ENCODE data around the gene STOX2. TPM values are rescaled to one million over a fixed set of nuclear protein-coding genes. Genes with fewer than 3 reads are reported as not detected.
"Not testable (repeated sequence)": the region's sequence is repeated elsewhere in the genome, so short reads cannot be mapped to it uniquely, and the experiment has no call there.

Gene STOX2
- total RNA-seq, 2 donors from 2014 or later = not detected

DNA sequence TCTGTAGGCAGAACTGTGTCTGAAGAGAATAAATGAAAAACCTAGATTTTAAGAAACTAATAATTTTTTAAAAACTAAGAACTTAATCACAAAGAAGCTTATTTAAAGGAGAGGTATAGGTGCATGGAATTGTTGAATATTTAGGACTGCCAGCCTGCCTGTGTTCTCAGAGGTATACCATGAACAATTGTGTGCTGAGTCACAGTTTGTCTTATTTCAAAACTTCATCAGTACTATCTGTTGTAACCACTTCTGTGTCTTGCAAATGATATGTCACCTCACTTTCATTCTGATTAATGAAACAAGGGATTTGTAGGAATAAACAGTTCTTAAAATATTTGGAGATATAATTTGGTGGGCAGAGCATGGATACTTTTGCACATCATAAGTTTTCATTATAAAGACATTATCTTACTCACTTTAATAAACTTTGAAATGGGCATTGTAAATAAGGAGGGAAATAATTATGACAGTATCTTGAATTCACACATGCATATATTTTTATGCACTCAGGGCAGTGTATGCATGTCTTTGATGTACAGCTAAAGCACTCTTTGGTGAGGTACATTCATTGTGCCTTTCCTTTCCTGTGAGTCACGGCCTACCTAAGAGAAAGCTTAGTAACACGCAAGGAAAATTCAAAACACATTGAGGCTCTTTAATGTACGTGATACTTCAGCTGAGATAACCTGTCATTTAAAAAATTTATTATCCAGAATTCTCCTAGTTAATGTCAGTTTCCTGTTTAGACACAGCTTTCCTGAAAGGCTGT lies 31.7 kb downstream of the STOX2 start:
- ATAC-seq (replicated peaks) = no peak
- no peaks in the 10 kb centered on the region for H3K9me3 Mint-ChIP-seq
- no peak overlapping the region for H3K4me3 Mint-ChIP-seq
- H3K27ac Mint-ChIP-seq = no peak overlapping the region
- no peaks in the 10 kb centered on the region for H3K36me3 Mint-ChIP-seq (ENCODE audit: low read depth)
- H3K4me1 Mint-ChIP-seq = no peaks in the 10 kb centered on the region
- peaks cover 13% of the 10 kb centered on the region for H3K27me3 Mint-ChIP-seq

DNA sequence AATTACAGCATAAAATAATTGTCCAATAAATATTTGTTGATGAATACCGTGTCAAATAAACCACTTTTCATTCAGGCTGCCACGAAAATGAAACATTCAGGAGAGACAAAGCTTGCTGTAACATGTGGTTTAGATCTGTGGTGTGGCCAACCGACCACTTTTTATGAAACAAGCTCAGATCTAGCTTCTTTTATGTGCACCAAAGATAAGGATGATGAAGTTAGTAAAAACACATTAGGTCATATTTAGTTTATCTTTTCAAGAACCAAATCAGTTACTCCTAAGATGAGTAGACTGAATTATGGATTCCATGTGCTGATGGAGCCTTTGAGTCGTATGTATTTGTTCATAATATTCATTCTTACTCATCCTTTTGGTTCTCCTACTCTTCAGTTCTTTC lies 35.8 kb downstream of the STOX2 start:
- H3K9me3 Mint-ChIP-seq = no peaks in the 10 kb centered on the region
- H3K36me3 Mint-ChIP-seq (ENCODE audit: low read depth) = no peaks in the 10 kb centered on the region
- no peaks in the 10 kb centered on the region for H3K4me1 Mint-ChIP-seq
- H3K27me3 Mint-ChIP-seq = peaks cover 4% of the 10 kb centered on the region
- ATAC-seq (replicated peaks) = no peak
- no peak overlapping the region for H3K4me3 Mint-ChIP-seq
- no peak overlapping the region for H3K27ac Mint-ChIP-seq

DNA sequence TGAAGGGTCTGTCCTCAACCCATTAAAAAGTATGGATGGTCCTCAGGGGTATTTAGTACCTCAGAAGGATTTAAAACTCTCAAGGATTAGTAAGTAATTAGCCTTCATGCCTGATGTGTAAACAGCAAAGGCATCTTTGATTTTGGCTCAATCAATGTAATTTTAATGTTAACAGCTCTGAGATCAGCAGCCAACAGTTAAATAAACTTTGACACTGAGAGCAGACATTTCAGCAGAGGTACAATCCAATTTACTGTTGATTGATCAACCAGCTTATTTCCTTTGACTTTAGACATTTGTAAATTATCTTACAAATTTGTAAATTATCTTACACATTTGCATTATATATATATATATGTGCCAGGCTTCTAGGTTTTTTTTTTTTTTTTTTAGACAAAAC lies 36.9 kb downstream of the STOX2 start:
- no peak overlapping the region for H3K27ac Mint-ChIP-seq

DNA sequence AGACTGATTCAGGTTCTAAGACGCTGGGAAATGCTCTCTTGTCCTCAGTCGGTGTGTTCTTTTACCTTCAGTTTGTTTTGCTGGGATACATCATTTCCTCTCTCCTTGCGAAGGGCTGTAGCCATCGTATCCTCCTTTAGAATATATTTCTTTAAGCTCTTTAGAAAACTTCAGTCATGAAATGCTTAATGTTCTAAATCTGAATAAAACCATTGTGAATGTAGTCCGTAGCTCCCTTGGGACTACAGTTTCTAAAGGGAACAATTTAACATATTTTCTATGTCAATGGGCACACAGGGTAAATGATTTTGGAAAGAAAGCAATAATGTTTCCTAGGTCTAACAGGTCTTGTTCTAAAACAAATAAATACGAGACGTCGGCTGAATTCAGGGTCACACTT lies 40.6 kb downstream of the STOX2 start:
- Mint-ChIP-seq H3K36me3 (ENCODE audit: low read depth) (no peaks in the 10 kb centered on the region), H3K27me3 (peaks cover 16% of the 10 kb centered on the region), H3K27ac (no peak overlapping the region), H3K4me3 (no peak overlapping the region), H3K4me1 (no peaks in the 10 kb centered on the region), H3K9me3 (no peaks in the 10 kb centered on the region)
- no peak for ATAC-seq (replicated peaks)

More for the DNA sequence above, 36.9 kb downstream of the STOX2 start:
- Mint-ChIP-seq H3K4me3 (no peak overlapping the region), H3K27me3 (no peaks in the 10 kb centered on the region), H3K9me3 (no peaks in the 10 kb centered on the region), H3K36me3 (ENCODE audit: low read depth) (no peaks in the 10 kb centered on the region), H3K4me1 (no peaks in the 10 kb centered on the region)
- no peak for ATAC-seq (replicated peaks)

DNA sequence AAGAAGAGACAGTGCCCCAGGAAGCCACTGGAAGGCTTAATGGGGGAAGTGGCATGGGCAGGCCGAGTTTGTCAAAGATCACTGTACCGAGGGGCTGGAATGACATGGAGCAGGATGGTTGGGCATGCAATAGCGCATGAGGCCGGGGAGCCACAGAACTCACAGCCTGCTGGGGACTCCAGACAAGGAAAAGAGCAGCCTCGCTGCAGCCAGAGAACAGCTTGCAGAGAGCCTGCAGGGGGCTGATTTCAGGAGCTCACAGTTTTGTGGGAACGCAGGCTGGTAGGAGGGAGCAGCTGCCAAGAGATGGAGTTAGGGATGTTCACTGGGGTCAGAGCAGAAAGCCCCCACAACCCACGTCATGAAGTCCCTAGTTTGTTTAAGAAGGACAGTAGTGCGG lies 45.4 kb downstream of the STOX2 start:
- no peaks in the 10 kb centered on the region for H3K9me3 Mint-ChIP-seq
- no peaks in the 10 kb centered on the region for H3K4me1 Mint-ChIP-seq
- H3K27me3 Mint-ChIP-seq = peaks cover 16% of the 10 kb centered on the region
- no peaks in the 10 kb centered on the region for H3K36me3 Mint-ChIP-seq (ENCODE audit: low read depth)
- H3K27ac Mint-ChIP-seq = no peak overlapping the region
- no peak for ATAC-seq (replicated peaks)
- H3K4me3 Mint-ChIP-seq = no peak overlapping the region

DNA sequence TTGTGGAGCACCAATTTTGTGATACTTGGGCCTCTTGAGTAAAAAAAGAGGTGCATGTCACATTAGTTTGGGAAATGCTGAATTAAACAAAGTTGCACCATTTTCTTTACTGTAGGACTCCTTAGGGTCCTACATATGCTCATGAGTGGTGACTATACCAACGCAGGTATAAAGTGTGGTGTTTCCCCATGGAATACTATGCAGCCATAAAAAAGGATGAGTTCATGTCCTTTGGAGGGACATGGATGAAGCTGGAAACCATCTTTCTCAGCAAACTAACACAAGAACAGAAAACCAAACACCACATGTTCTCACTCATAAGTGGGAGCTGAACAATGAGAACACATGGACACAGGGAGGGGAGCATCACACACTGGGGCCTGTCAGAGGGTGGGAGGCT lies 47.5 kb downstream of the STOX2 start:
- not testable (repeated sequence) for H3K36me3 Mint-ChIP-seq (ENCODE audit: low read depth); H3K9me3 Mint-ChIP-seq; H3K27ac Mint-ChIP-seq; ATAC-seq (replicated peaks); H3K4me3 Mint-ChIP-seq; H3K4me1 Mint-ChIP-seq
- peaks cover 10% of the 10 kb centered on the region for H3K27me3 Mint-ChIP-seq

DNA sequence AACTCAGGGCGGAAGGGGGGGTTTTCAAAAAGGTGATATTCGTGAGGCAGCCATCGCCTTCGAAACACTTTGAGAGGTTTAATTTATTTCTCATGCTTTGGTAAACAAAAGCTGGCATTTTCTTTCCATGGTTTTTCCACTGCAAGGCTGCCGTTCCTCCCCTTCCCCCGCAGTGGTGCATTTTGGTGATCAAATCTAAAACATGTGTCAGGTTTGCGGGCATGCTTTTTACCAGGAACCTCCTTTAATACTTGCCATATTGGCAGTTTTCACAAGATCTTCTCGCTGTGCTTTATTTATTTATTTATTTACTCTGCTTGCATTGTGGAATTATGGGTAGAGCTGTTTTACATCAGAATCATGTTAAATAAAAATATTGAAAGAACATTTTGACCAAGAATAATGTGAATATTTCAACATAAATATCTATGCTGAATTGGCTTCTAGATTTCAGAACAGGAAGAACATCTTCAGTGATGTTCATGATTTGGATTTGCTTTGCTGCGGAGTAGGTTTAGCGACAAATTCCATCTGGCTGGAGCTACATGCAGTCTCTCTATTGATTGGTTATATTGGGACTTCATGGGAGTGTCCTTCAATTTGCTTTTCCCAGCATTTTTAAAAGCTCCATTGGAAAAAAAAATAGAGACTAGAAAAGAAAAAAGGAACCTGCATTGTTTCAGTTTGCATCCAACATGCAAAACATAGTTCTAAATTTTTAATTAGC lies 54.4 kb downstream of the STOX2 start:
- no peak overlapping the region for H3K4me3 Mint-ChIP-seq
- no peak for ATAC-seq (replicated peaks)
- H3K4me1 Mint-ChIP-seq = no peaks in the 10 kb centered on the region
- no peak overlapping the region for H3K27ac Mint-ChIP-seq
- H3K9me3 Mint-ChIP-seq = no peaks in the 10 kb centered on the region
- peaks cover 6% of the 10 kb centered on the region for H3K27me3 Mint-ChIP-seq
- no peaks in the 10 kb centered on the region for H3K36me3 Mint-ChIP-seq (ENCODE audit: low read depth)

DNA sequence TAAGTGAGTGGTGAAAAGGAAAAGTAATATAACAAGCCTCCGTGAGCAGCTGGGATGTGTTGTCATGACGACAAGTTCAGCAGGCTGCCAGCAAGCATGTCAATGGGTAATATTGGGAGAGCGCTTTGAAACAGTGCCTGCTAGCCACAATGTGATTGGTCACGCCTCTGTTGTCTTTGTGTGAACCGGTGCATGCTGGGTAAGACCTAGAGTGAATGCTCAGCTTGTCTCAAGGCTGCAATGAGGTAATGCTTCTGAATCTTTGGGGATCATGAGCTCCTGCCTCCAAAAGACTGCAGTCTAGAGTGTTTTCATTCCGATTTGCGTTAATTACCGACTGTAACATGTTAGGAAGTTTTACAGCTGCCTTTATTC lies 54.9 kb downstream of the STOX2 start:
- no peaks in the 10 kb centered on the region for H3K4me1 Mint-ChIP-seq
- no peak for ATAC-seq (replicated peaks)
- no peaks in the 10 kb centered on the region for H3K9me3 Mint-ChIP-seq
- peaks cover 6% of the 10 kb centered on the region for H3K27me3 Mint-ChIP-seq
- H3K4me3 Mint-ChIP-seq = no peak overlapping the region
- no peak overlapping the region for H3K27ac Mint-ChIP-seq
- no peaks in the 10 kb centered on the region for H3K36me3 Mint-ChIP-seq (ENCODE audit: low read depth)

DNA sequence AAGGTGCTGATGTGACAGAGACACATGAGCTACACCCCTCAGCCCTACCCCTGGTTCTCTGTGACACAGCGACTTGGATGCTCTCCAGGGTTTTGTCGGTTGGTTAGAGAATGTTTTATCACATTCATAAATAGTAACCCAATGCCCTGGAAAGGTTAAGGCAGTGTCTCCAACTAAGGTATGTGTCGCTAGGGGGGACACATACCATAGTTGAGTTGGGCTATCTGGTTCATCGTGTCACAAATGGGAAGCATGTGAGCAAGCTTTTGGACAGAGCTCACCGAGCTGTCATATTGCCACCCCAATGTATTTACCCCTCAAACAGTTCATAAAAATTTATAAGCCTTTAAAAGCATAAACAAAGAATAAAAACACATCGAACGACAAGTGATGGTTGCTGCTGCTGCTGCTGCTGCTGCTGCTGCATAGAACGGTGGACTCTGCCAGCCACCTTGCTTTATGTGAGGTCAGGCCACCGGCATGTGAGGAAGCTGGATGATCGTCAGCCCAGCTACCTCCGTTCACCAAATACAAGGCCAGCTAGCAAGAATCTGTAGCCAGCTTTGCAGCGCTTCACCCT lies 55.9 kb downstream of the STOX2 start:
- ATAC-seq (replicated peaks) = no peak
- Mint-ChIP-seq H3K27ac (no peak overlapping the region), H3K27me3 (peaks cover 14% of the 10 kb centered on the region), H3K9me3 (no peaks in the 10 kb centered on the region), H3K4me1 (no peaks in the 10 kb centered on the region), H3K36me3 (ENCODE audit: low read depth) (no peaks in the 10 kb centered on the region), H3K4me3 (no peak overlapping the region)

DNA sequence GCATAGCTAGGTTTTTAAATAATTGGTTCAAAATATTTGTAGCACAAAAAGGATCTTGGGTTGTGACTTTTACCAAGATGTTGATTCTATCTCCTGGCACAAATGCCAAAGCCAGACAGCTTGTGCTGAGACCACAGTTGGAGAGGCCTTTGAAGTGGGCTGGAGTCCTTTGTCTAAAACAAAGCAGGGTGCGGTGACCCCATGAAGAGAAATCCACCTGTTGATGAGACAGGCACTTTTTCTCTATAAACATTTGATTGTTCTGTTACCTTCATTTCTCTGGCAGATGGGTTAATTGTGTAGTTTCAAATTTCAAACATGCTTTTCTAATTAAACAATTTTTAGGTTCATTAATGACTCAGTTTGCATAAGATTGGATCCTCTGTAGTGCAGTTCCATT lies 56.7 kb downstream of the STOX2 start:
- Mint-ChIP-seq H3K4me1 (no peaks in the 10 kb centered on the region), H3K27ac (no peak overlapping the region), H3K27me3 (peaks cover 21% of the 10 kb centered on the region), H3K9me3 (no peaks in the 10 kb centered on the region), H3K4me3 (no peak overlapping the region), H3K36me3 (ENCODE audit: low read depth) (no peaks in the 10 kb centered on the region)
- no peak for ATAC-seq (replicated peaks)

DNA sequence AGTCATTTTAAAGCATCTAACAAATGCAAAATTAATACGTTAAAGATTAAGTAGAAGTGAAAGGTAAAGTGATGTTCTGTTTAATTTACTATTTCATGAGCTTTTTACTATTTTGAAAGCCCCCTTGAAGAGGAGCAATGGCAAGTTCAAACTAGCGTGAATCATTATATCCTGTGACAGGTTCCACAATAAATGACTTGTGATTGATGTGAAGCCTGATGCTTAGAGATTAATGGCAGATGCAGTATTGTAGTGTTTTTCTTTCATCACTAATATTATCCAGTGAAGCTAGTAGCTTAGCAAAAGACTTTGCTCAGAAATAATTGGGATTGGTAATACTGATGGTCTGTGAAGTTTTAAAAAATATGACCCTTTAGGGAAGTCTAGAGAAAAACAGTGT lies 57.3 kb downstream of the STOX2 start:
- ATAC-seq (replicated peaks) = no peak

DNA sequence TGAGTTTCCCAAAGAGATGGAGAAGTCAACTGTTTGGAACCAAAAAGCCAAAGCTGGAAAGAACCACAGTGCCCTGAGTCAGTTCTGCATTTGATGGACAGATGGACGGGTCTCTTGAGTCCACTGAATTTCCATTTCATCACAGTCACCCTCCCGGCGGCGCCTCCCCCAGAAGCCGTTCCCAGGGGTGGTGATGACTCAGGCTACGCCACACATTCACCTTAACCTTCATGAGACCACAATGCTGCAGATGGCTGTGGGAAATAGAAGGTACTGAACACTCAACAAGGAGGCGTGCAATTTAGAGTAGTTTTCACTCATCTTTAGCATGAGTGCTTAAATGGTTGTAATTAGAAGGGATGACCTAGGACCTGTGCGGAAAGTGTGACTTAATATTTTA lies 61.3 kb downstream of the STOX2 start:
- no peaks in the 10 kb centered on the region for H3K4me1 Mint-ChIP-seq
- H3K4me3 Mint-ChIP-seq = no peak overlapping the region
- peaks cover 37% of the 10 kb centered on the region for H3K27me3 Mint-ChIP-seq
- ATAC-seq (replicated peaks) = no peak
- no peaks in the 10 kb centered on the region for H3K9me3 Mint-ChIP-seq
- no peak overlapping the region for H3K27ac Mint-ChIP-seq
- H3K36me3 Mint-ChIP-seq (ENCODE audit: low read depth) = no peaks in the 10 kb centered on the region

More for the DNA sequence above, 57.3 kb downstream of the STOX2 start:
- Mint-ChIP-seq H3K36me3 (ENCODE audit: low read depth) (no peaks in the 10 kb centered on the region), H3K4me3 (no peak overlapping the region), H3K9me3 (no peaks in the 10 kb centered on the region), H3K27ac (no peak overlapping the region), H3K27me3 (peaks cover 26% of the 10 kb centered on the region), H3K4me1 (no peaks in the 10 kb centered on the region)

DNA sequence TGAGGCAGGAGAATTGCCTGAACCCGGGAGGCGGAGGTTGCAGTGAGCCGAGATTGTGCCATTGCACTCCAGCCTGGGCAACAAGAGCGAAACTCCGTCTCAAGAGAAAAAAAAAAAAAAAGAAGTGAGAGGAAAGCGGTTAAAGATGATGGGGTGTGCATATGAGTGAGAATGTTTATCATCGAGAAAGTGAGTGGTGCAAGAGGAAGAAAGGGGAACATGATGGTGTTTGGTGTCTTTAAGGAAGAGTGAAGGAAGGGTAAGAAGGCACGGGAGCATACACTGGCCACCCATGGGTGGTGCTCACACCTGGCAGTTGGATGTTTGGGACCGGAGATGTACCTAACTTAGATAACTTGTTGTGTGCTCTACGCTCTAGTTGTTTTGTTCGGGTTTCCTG lies 62.2 kb downstream of the STOX2 start:
- H3K27me3 Mint-ChIP-seq = peaks cover 38% of the 10 kb centered on the region
- no peak overlapping the region for H3K4me3 Mint-ChIP-seq
- no peaks in the 10 kb centered on the region for H3K9me3 Mint-ChIP-seq
- no peaks in the 10 kb centered on the region for H3K36me3 Mint-ChIP-seq (ENCODE audit: low read depth)
- no peak for ATAC-seq (replicated peaks)
- no peak overlapping the region for H3K27ac Mint-ChIP-seq
- no peaks in the 10 kb centered on the region for H3K4me1 Mint-ChIP-seq

DNA sequence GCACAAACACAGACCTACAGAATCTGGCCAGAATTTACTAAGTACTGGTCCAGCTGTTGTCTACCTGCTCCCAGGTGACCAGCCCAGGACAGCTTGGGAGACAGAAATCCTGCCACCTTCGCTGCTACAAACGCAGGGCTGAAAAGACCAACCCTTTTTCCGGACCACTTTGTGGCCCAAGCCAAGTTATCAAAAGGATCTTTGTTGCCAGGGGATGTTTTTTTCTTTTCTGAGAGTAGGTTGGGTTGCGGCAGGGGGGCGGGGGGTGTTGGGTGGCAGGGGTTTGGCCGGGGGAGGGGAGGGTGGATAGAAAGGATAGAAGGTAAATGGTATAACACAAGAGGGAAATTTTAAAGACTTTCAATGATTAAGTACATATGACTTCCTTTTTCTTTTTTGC lies 63.4 kb downstream of the STOX2 start:
- H3K4me3 Mint-ChIP-seq = no peak overlapping the region
- no peak for ATAC-seq (replicated peaks)
- H3K27me3 Mint-ChIP-seq = peaks cover 42% of the 10 kb centered on the region
- no peaks in the 10 kb centered on the region for H3K36me3 Mint-ChIP-seq (ENCODE audit: low read depth)
- H3K9me3 Mint-ChIP-seq = peaks cover 3% of the 10 kb centered on the region
- H3K4me1 Mint-ChIP-seq = no peaks in the 10 kb centered on the region
- H3K27ac Mint-ChIP-seq = no peak overlapping the region

DNA sequence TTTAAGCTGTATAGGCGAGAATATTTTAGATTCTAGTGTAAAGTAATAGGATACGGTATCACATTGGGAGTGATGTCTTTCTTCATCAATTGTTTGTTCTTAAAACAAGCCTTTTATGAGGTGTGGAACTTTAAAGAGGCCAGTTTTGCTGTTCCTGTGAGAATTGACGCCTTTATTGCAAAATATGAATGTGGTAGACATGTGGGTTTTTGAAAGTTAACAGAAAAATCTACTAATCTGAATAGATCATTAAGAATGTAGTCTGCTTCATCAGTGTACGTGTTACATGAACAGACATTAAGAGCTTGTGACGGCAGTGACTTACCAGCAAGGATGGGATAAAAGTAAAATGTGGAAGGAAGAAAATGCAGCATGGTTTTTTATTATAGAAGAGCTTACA lies 63.8 kb downstream of the STOX2 start:
- ATAC-seq (replicated peaks) = no peak
- Mint-ChIP-seq H3K4me3 (no peak overlapping the region), H3K9me3 (peaks cover 3% of the 10 kb centered on the region), H3K27me3 (peaks cover 41% of the 10 kb centered on the region), H3K4me1 (no peaks in the 10 kb centered on the region), H3K27ac (no peak overlapping the region), H3K36me3 (ENCODE audit: low read depth) (no peaks in the 10 kb centered on the region)
